MCF 10A (cell line): ENCODE measurements around the gene SSTR1. TPM values are rescaled to one million over a fixed set of nuclear protein-coding genes. Genes with fewer than 3 reads are reported as not detected.

Experiments used
- BruUV-seq: library from RNA; stranded (reverse); fragments of 400-500 nt; replicated peaks from 2 replicates; lab custom pipeline; 2021; lab: Mats Ljungman, UMichigan
- CTCF ChIA-PET: fragments of 300-600 bp; sonication (Branson Sonifier 250); formaldehyde crosslinking; extraction: SDS; loops from one replicate; lab custom pipeline; 2021; ENCODE audit warnings: antibody characterized with exemption, inconsistent platforms; lab: Yijun Ruan, JAX
- POLR2A ChIA-PET: fragments of 300-600, 350-650 bp; sonication (Branson Sonifier 250); formaldehyde crosslinking; extraction: SDS; loops from one replicate; lab custom pipeline; 2020; ENCODE audit warnings: antibody characterized with exemption, inconsistent platforms; lab: Yijun Ruan, JAX
- DNase-seq: peaks from one replicate; pipeline ENCODE4 v3.0.0-alpha.2; 2018; ENCODE audit not compliant: unreplicated experiment
- H3K27ac Mint-ChIP-seq: one replicate; pipeline ENCODE4 v1.8.0; 2022; ENCODE audit warnings: mild to moderate bottlenecking, low read depth, mixed read lengths; ENCODE audit not compliant: unreplicated experiment
- H3K27me3 Mint-ChIP-seq: one replicate; pipeline ENCODE4 v1.8.0; 2022; ENCODE audit warnings: mixed read lengths; ENCODE audit not compliant: insufficient read depth, unreplicated experiment
- H3K36me3 Mint-ChIP-seq: one replicate; pipeline ENCODE4 v1.8.0; 2022; ENCODE audit warnings: mild to moderate bottlenecking, moderate library complexity, mixed read lengths; ENCODE audit not compliant: insufficient read depth, unreplicated experiment
- H3K4me1 Mint-ChIP-seq: one replicate; pipeline ENCODE4 v1.8.0; 2022; ENCODE audit warnings: mixed read lengths; ENCODE audit not compliant: insufficient read depth, unreplicated experiment
- H3K4me3 Mint-ChIP-seq: one replicate; pipeline ENCODE4 v1.8.0; 2022; ENCODE audit warnings: mild to moderate bottlenecking, moderate library complexity, mixed read lengths; ENCODE audit not compliant: unreplicated experiment
- H3K9me3 Mint-ChIP-seq: one replicate; pipeline ENCODE4 v1.8.0; 2022; ENCODE audit warnings: mixed read lengths; ENCODE audit not compliant: unreplicated experiment
- CTCF ChIP-seq: fragments of 200-600 bp; IDR thresholded peaks from one replicate; pipeline ENCODE4 v1.8.0; 2022; ENCODE audit warnings: antibody characterized with exemption, mild to moderate bottlenecking; ENCODE audit not compliant: unreplicated experiment
- intact Hi-C: fragments of 100-400 bp; cut with micrococcal nuclease; formaldehyde crosslinking; loops from 2 replicates; pipeline ENCODE4 v1.14.1; 2022
- total RNA-seq: library from RNA; stranded (reverse); gene quantifications from 2 replicates; pipeline ENCODE4 v1.2.3, GENCODE V29; 2022

SSTR1 gene
- total RNA-seq, 1 experiment from 2014 or later = 0.33 TPM

- DNase-seq = no peak
Observed at GRCh38 chr14:38226366-38226765, 18.7 kb downstream of the SSTR1 start.

GRCh38 chr14:38233218-38233617 is 25.5 kb downstream of the SSTR1 start:
- intact Hi-C loops = no loop called here
- no peak overlapping the region for H3K27ac Mint-ChIP-seq
- peaks cover 16% of the 10 kb centered on the region for H3K9me3 Mint-ChIP-seq
- no peak for TF ChIP-seq CTCF
- H3K4me1 Mint-ChIP-seq = peaks cover 5% of the 10 kb centered on the region
- no peaks in the 10 kb centered on the region for H3K36me3 Mint-ChIP-seq
- no TSS peak for BruUV-seq
- CTCF ChIA-PET = interaction anchor here (1.2 kb wide), 1 partner anchor 330 kb away, joined by 3 read pairs; no protein-coding TSS in a partner anchor
- no peak overlapping the region for H3K4me3 Mint-ChIP-seq
- DNase-seq = no peak
- POLR2A ChIA-PET = no interaction called here
- H3K27me3 Mint-ChIP-seq = no peaks in the 10 kb centered on the region

More at GRCh38 chr14:38226366-38226765, 18.7 kb downstream of the SSTR1 start:
- H3K4me3 Mint-ChIP-seq = no peak overlapping the region
- H3K27me3 Mint-ChIP-seq = no peaks in the 10 kb centered on the region
- no peaks in the 10 kb centered on the region for H3K36me3 Mint-ChIP-seq
- peaks cover 9% of the 10 kb centered on the region for H3K9me3 Mint-ChIP-seq
- ChIA-PET POLR2A (interaction anchor here (1.0 to 1.1 kb wide), 2 partner anchors 25 to 34 kb away, joined by 3 read pairs; no protein-coding TSS in a partner anchor), CTCF (no interaction called here)
- BruUV-seq = no TSS peak
- intact Hi-C loops = no loop called here
- no peak overlapping the region for H3K27ac Mint-ChIP-seq
- no peak for TF ChIP-seq CTCF
- peaks cover 4% of the 10 kb centered on the region for H3K4me1 Mint-ChIP-seq

GRCh38 chr14:38238332-38238731 is 30.6 kb downstream of the SSTR1 start:
- Mint-ChIP-seq H3K4me3 (no peak overlapping the region), H3K4me1 (peaks cover 12% of the 10 kb centered on the region)
- CTCF ChIA-PET = interaction anchor here (0.6 to 0.7 kb wide), 2 partner anchors 69 to 775 kb away, joined by 3 to 5 read pairs; no protein-coding TSS in a partner anchor

GRCh38 chr14:38238878-38239277 is 31.2 kb downstream of the SSTR1 start:
- Mint-ChIP-seq H3K4me3 (no peak overlapping the region), H3K4me1 (peaks cover 12% of the 10 kb centered on the region), H3K27me3 (no peaks in the 10 kb centered on the region), H3K36me3 (no peaks in the 10 kb centered on the region), H3K27ac (peak overlapping the region; percentile 36), H3K9me3 (no peaks in the 10 kb centered on the region)
- TF ChIP-seq CTCF = no peak
- no TSS peak for BruUV-seq
- peak; percentile 17 for DNase-seq
- CTCF ChIA-PET = interaction anchor here (0.7 kb wide), 1 partner anchor 68 kb away, joined by 5 read pairs; no protein-coding TSS in a partner anchor
- POLR2A ChIA-PET = interaction anchor here (1.2 to 1.5 kb wide), 2 partner anchors 10 to 11 kb away, joined by 4 to 6 read pairs; no protein-coding TSS in a partner anchor
- intact Hi-C loops = no loop called here

More at GRCh38 chr14:38238332-38238731, 30.6 kb downstream of the SSTR1 start:
- POLR2A ChIA-PET = interaction anchor here (1.2 to 1.7 kb wide), 3 partner anchors 10 to 21 kb away, joined by 4 to 6 read pairs (median 4); no protein-coding TSS in a partner anchor
- no TSS peak for BruUV-seq
- H3K9me3 Mint-ChIP-seq = no peaks in the 10 kb centered on the region
- intact Hi-C loops = no loop called here
- no peaks in the 10 kb centered on the region for H3K36me3 Mint-ChIP-seq
- DNase-seq = peak; percentile 45
- no peak for TF ChIP-seq CTCF
- H3K27ac Mint-ChIP-seq = peak overlapping the region; percentile 36
- H3K27me3 Mint-ChIP-seq = no peaks in the 10 kb centered on the region
